ENCODE data around the gene ITGB3BP.
"Not testable (repeated sequence)": the region's sequence is repeated elsewhere in the genome, so short reads cannot be mapped to it uniquely, and the experiment has no call there.

The ITGB3BP gene

GRCh38 chr1:63420746-63421145, 102.3 kb downstream of the ITGB3BP start:
- not testable (repeated sequence) for H3K27ac Mint-ChIP-seq, H3K27me3 Mint-ChIP-seq, DNase-seq, H3K4me3 Mint-ChIP-seq, H3K4me1 Mint-ChIP-seq, H3K9me3 Mint-ChIP-seq
- H3K36me3 Mint-ChIP-seq: peaks cover 23% of the 10 kb centered on the region
- CTCF ChIA-PET: interaction anchor here (1.3 kb wide), 1 partner anchor 21 kb away, joined by 4 read pairs; no protein-coding TSS in a partner anchor

GRCh38 chr1:63418101-63418500, 104.9 kb downstream of the ITGB3BP start:
- Mint-ChIP-seq H3K36me3 (peaks cover 28% of the 10 kb centered on the region), H3K27ac (no peak overlapping the region)
- CTCF ChIA-PET: no interaction called here

GRCh38 chr1:63414691-63415365, 108.2 kb downstream of the ITGB3BP start:
- H3K27me3 Mint-ChIP-seq: no peaks in the 10 kb centered on the region
- no peaks in the 10 kb centered on the region for H3K9me3 Mint-ChIP-seq
- H3K27ac Mint-ChIP-seq: no peak overlapping the region
- no peaks in the 10 kb centered on the region for H3K4me1 Mint-ChIP-seq
- DNase-seq: no peak
- H3K36me3 Mint-ChIP-seq: peaks cover 25% of the 10 kb centered on the region
- CTCF ChIA-PET: no interaction called here
- H3K4me3 Mint-ChIP-seq: no peak overlapping the region

More at GRCh38 chr1:63418101-63418500, 104.9 kb downstream of the ITGB3BP start:
- H3K27me3 Mint-ChIP-seq: no peaks in the 10 kb centered on the region
- DNase-seq: no peak
- H3K4me3 Mint-ChIP-seq: no peak overlapping the region
- no peaks in the 10 kb centered on the region for H3K4me1 Mint-ChIP-seq
- H3K9me3 Mint-ChIP-seq: no peaks in the 10 kb centered on the region

- Mint-ChIP-seq H3K4me1 (no peaks in the 10 kb centered on the region), H3K27ac (no peak overlapping the region), H3K4me3 (no peak overlapping the region), H3K9me3 (no peaks in the 10 kb centered on the region), H3K36me3 (peaks cover 22% of the 10 kb centered on the region), H3K27me3 (no peaks in the 10 kb centered on the region)
- DNase-seq: no peak
- CTCF ChIA-PET: no interaction called here
Observed at GRCh38 chr1:63413394-63413793, 109.6 kb downstream of the ITGB3BP start.

GRCh38 chr1:63411066-63411465, 112.0 kb downstream of the ITGB3BP start:
- H3K27ac Mint-ChIP-seq: no peak overlapping the region
- CTCF ChIA-PET: interaction anchor here (1.2 to 1.4 kb wide), 2 partner anchors 9 to 17 kb away, joined by 3 read pairs; no protein-coding TSS in a partner anchor
- H3K4me1 Mint-ChIP-seq: no peaks in the 10 kb centered on the region
- H3K9me3 Mint-ChIP-seq: no peaks in the 10 kb centered on the region
- peaks cover 20% of the 10 kb centered on the region for H3K36me3 Mint-ChIP-seq
- H3K27me3 Mint-ChIP-seq: no peaks in the 10 kb centered on the region
- no peak for DNase-seq
- no peak overlapping the region for H3K4me3 Mint-ChIP-seq

- no peak overlapping the region for H3K27ac Mint-ChIP-seq
- no peaks in the 10 kb centered on the region for H3K27me3 Mint-ChIP-seq
- no peaks in the 10 kb centered on the region for H3K4me1 Mint-ChIP-seq
- no peak for DNase-seq
- H3K4me3 Mint-ChIP-seq: no peak overlapping the region
- peaks cover 36% of the 10 kb centered on the region for H3K36me3 Mint-ChIP-seq
- H3K9me3 Mint-ChIP-seq: no peaks in the 10 kb centered on the region
- CTCF ChIA-PET: no interaction called here
Observed at GRCh38 chr1:63408331-63408730, 114.7 kb downstream of the ITGB3BP start.

- DNase-seq: no peak
- CTCF ChIA-PET: no interaction called here
- Mint-ChIP-seq H3K9me3 (no peaks in the 10 kb centered on the region), H3K4me1 (no peaks in the 10 kb centered on the region), H3K27ac (no peak overlapping the region), H3K27me3 (no peaks in the 10 kb centered on the region), H3K36me3 (peaks cover 33% of the 10 kb centered on the region), H3K4me3 (no peak overlapping the region)
Observed at GRCh38 chr1:63407002-63407401, 116.0 kb downstream of the ITGB3BP start.

- no peak overlapping the region for H3K4me3 Mint-ChIP-seq
- H3K4me1 Mint-ChIP-seq: no peaks in the 10 kb centered on the region
- no peak overlapping the region for H3K27ac Mint-ChIP-seq
- peaks cover 29% of the 10 kb centered on the region for H3K36me3 Mint-ChIP-seq
- CTCF ChIA-PET: no interaction called here
- H3K9me3 Mint-ChIP-seq: no peaks in the 10 kb centered on the region
- no peak for DNase-seq
- H3K27me3 Mint-ChIP-seq: no peaks in the 10 kb centered on the region
Observed at GRCh38 chr1:63405987-63406386, 117.0 kb downstream of the ITGB3BP start.

GRCh38 chr1:63405021-63405420, 118.0 kb downstream of the ITGB3BP start:
- no peaks in the 10 kb centered on the region for H3K27me3 Mint-ChIP-seq
- DNase-seq: no peak
- no peak overlapping the region for H3K4me3 Mint-ChIP-seq
- no peaks in the 10 kb centered on the region for H3K4me1 Mint-ChIP-seq
- CTCF ChIA-PET: no interaction called here
- H3K27ac Mint-ChIP-seq: no peak overlapping the region
- H3K36me3 Mint-ChIP-seq: peaks cover 29% of the 10 kb centered on the region
- no peaks in the 10 kb centered on the region for H3K9me3 Mint-ChIP-seq

- H3K4me3 Mint-ChIP-seq: no peak overlapping the region
- no peak overlapping the region for H3K27ac Mint-ChIP-seq
- peaks cover 29% of the 10 kb centered on the region for H3K36me3 Mint-ChIP-seq
- H3K9me3 Mint-ChIP-seq: no peaks in the 10 kb centered on the region
- no peaks in the 10 kb centered on the region for H3K27me3 Mint-ChIP-seq
- H3K4me1 Mint-ChIP-seq: no peaks in the 10 kb centered on the region
- CTCF ChIA-PET: no interaction called here
- DNase-seq: no peak
Observed at GRCh38 chr1:63403386-63403785, 119.6 kb downstream of the ITGB3BP start.

- H3K9me3 Mint-ChIP-seq: no peaks in the 10 kb centered on the region
- CTCF ChIA-PET: interaction anchor here (0.6 to 0.9 kb wide), 3 partner anchors 10 to 168 kb away, joined by 3 read pairs; no protein-coding TSS in a partner anchor
- H3K27me3 Mint-ChIP-seq: no peaks in the 10 kb centered on the region
- H3K36me3 Mint-ChIP-seq: peaks cover 30% of the 10 kb centered on the region
- H3K4me1 Mint-ChIP-seq: no peaks in the 10 kb centered on the region
- no peak overlapping the region for H3K4me3 Mint-ChIP-seq
- H3K27ac Mint-ChIP-seq: no peak overlapping the region
- DNase-seq: no peak
Observed at GRCh38 chr1:63401945-63402344, 121.1 kb downstream of the ITGB3BP start.
